A549 treated with DMSO at 1 μM for 4 hours (cell line): ENCODE data around the gene CCSAP. TPM values are rescaled to one million over a fixed set of nuclear protein-coding genes. Genes with fewer than 3 reads are reported as not detected.

Experiments used
- total RNA-seq: library from RNA; stranded (reverse); fragments of 200-300 nt; extraction: Qiagen RNA extraction; gene quantifications from 5 replicates; pipeline ENCODE4 v1.2.3, GENCODE V29; 2022; ENCODE audit warnings: low read depth

Gene CCSAP, protein sequence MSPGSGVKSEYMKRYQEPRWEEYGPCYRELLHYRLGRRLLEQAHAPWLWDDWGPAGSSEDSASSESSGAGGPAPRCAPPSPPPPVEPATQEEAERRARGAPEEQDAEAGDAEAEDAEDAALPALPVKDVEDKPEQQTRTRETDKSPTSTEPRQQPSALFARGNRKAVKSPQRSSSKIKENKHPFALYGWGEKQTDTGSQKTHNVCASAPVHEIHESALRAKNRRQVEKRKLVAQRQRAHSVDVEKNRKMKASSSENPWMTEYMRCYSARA
- total RNA-seq = 5.8 to 7.8 TPM (median 7.1 TPM) in 5 replicates

GRCh38 chr1:229342656-229343569, at the start of gene CCSAP:
TSS of gene CCSAP (minus strand) at chr1:229343047. CDS start at chr1:229342465, 582 bp downstream.

Other genes with a start within 250 kb of the CCSAP start
- gene RAB4A, start 71.9 kb downstream of the CCSAP start, total RNA-seq = 36.0 to 47.7 TPM (median 44.1 TPM) in 5 replicates
- 0.12 to 0.22 TPM (median 0.16 TPM) in 4 of 5 replicates, not detected in the other for gene ACTA1, start 91.0 kb upstream of the CCSAP start, total RNA-seq
- 17.1 to 28.2 TPM (median 25.5 TPM) in 5 replicates for gene NUP133, start 165.3 kb upstream of the CCSAP start, total RNA-seq
- gene ABCB10, start 215.7 kb upstream of the CCSAP start, total RNA-seq = 14.8 to 23.1 TPM (median 19.1 TPM) in 5 replicates